ENCODE measurements around the gene MYMK.

MYMK gene, protein sequence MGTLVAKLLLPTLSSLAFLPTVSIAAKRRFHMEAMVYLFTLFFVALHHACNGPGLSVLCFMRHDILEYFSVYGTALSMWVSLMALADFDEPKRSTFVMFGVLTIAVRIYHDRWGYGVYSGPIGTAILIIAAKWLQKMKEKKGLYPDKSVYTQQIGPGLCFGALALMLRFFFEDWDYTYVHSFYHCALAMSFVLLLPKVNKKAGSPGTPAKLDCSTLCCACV

DNA sequence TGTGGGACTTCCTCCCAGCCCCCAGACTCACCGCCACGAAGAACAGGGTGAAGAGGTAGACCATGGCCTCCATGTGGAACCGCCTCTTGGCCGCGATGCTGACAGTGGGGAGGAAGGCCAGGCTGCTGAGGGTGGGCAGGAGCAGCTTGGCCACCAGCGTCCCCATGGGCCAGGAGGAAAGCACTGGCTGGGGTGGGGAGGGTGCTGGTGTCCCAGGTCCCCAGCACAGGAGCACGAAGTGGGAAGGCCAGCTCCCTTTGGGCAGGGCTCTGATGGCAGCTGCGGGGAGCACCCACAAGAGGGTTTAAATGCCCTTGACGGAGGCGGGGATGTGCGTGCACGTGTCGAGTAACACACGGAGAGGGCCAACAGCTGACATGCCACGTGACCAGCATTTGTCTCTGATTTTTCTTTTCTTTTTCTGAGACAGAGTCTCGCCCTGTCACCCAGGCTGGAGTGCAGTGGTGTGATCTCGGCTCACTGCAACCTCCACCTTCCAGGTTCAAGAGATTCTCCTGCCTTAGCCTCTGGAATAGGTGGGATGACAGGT, at the start of gene MYMK:
TSS of gene MYMK (minus strand) at position 281 of the 550 bp plus-strand sequence. CDS start at position 166, 115 bp downstream.
- no peak for DNase-seq (ENCODE audit: low read depth)
- no peak within 1 kb of the TSS for H3K4me3 ChIP-seq (ENCODE audit: low read length)
- TF ChIP-seq, protein P1, sequence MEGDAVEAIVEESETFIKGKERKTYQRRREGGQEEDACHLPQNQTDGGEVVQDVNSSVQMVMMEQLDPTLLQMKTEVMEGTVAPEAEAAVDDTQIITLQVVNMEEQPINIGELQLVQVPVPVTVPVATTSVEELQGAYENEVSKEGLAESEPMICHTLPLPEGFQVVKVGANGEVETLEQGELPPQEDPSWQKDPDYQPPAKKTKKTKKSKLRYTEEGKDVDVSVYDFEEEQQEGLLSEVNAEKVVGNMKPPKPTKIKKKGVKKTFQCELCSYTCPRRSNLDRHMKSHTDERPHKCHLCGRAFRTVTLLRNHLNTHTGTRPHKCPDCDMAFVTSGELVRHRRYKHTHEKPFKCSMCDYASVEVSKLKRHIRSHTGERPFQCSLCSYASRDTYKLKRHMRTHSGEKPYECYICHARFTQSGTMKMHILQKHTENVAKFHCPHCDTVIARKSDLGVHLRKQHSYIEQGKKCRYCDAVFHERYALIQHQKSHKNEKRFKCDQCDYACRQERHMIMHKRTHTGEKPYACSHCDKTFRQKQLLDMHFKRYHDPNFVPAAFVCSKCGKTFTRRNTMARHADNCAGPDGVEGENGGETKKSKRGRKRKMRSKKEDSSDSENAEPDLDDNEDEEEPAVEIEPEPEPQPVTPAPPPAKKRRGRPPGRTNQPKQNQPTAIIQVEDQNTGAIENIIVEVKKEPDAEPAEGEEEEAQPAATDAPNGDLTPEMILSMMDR (IDR thresholded peaks at IDR 0.05; ENCODE audit: insufficient read depth, low read depth, low read length, missing control alignments), result no peak

DNA sequence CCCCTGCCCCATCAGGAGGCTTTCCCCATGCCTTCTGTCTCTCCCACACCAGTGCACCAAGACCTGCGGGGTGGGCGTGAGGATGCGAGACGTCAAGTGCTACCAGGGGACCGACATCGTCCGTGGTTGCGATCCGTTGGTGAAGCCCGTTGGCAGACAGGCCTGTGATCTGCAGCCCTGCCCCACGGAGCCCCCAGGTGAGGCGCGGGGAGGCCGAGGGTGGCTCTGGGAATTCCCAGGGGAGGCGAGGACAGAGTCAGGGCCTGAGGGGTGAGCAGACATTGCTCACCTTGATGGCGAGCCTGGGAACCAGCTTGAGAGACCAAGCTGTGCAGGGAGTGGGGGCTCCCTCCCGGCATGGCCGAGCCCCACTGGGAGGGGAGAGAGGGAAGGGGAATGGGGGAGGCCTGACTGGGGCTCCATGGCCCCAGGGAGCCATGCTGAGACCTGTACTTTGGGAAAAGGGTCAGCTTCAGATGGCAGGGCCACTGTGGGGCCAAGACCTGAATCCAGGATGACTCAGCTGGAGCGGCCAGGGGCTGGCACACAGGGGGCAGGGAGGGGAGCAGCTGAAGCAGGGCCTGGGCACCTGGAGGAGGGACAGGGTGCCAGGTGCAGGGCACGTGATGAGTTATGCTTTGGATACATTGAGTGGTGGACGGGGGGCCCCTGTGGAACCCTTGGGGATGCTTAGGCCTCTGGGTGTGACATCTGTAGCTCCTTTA, 49.2 kb upstream of the MYMK start:
- TF ChIP-seq, protein P1 (IDR thresholded peaks at IDR 0.05; ENCODE audit: insufficient read depth, low read depth, low read length, missing control alignments), result no peak
- no peak for DNase-seq (ENCODE audit: low read depth)
- no peak overlapping the region for H3K4me3 ChIP-seq (ENCODE audit: low read length)

DNA sequence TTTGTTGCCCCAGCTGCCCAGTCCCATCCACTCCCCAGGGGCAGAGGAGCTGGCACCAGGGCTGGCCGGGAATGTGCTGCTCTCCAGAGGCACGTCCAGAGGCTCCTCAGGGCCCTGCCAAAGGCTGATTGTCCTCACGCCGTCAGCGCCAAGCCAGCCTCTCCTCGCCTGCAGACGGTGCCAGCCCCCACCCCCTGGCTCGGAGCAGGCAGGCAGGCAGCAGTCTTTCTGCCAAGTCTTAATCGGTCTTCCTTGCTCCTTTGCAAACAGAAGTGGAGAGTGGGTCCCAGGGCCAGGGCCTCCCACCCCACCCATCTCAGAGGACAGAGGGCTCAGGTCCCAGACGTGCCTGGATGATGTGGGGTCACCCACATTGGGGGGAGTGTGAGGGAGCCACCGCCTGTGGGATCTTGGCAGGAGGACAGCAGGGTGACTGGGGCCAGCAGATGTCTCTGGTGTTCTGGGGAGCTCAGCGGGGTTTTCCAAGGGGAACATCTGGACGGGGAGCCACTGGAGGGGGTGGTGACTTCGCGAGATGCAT, 48.1 kb upstream of the MYMK start:
- no peak for DNase-seq (ENCODE audit: low read depth)
- H3K4me3 ChIP-seq (ENCODE audit: low read length), result no peak overlapping the region
- TF ChIP-seq, protein P1 (IDR thresholded peaks at IDR 0.05; ENCODE audit: insufficient read depth, low read depth, low read length, missing control alignments), result no peak

DNA sequence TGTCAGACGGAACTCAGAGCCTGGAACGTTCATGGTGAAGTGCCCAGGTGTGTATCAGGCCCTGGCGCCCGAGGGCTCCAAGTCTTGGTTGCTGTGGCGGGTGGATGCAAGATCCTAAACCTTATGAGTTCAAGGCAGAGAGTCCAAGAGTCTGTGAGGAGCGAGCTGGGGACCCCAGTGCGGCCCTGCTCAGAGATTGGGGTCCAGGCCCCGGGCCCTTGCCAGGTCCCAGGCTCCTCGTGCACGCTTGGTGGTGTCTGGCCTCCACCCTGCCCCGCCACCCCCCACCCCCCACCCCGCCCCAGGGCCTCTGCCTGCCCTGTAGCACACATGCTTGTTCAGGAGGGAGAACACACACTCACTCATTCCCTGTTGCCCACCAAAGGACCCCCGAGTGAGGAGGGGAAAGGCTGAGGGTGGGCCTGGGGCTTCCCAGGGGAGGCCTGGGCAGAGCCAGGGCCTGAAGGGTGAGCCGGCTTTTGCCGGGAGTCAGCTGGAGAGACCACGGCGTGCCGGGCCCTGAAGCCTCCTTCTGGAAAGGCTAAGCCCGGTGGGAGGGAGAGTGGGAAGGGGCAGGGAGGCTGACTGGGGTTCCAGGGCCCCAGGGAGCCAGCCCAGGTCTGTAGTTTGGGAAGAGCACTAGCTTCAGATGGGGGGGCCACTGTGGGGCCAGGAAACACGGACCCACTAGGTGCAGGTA, 47.3 kb upstream of the MYMK start:
- DNase-seq (ENCODE audit: low read depth), result no peak
- TF ChIP-seq, protein P1 (IDR thresholded peaks at IDR 0.05; ENCODE audit: insufficient read depth, low read depth, low read length, missing control alignments), result no peak
- H3K4me3 ChIP-seq (ENCODE audit: low read length), result no peak overlapping the region

DNA sequence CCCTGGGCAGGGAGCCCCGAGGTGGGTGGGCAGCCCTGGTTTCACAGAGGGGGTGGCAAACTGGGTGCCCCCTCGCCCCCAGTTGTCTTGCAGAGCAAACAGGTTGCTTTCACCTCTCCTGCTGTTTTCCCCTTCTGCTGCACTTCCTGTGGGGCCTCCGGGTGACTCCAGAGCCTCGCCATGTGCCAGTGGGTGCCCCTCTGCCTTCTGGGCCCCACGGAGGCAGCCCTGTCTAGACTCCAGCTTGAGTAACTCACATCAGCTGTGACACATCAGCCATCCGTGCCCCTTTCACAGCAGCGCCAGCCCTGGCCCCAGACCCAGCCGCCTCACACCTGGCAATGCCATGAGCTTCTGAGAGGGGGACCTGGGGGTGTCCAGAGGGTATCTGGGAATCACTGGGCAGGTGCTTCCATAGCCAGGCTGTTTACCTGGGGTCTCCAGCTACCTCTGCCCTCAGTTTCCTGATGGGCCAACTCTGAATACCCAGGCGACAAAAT, 46.7 kb upstream of the MYMK start:
- no peak overlapping the region for H3K4me3 ChIP-seq (ENCODE audit: low read length)
- DNase-seq (ENCODE audit: low read depth), result no peak
- TF ChIP-seq, protein P1 (IDR thresholded peaks at IDR 0.05; ENCODE audit: insufficient read depth, low read depth, low read length, missing control alignments), result no peak

DNA sequence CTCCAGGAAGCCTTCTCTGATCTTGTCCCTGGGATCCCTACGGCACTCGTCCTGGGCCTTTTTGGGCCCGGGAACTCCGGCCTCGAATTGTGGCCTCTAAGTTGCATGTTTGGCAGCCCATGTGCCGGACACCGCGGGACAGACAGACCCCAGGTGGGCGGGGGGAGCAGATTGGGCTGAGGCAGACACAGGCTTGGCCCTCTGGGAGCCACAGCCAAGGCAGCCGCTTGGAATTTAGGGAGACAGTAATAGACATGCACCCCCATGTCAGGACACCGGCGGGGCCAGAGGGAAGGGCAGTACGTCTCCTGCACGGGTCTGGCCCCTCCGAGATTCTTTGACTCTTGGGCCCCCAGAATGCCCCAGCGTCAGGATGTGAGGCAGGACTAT, 45.9 kb upstream of the MYMK start:
- no peak overlapping the region for H3K4me3 ChIP-seq (ENCODE audit: low read length)
- DNase-seq (ENCODE audit: low read depth), result no peak
- TF ChIP-seq, protein P1 (IDR thresholded peaks at IDR 0.05; ENCODE audit: insufficient read depth, low read depth, low read length, missing control alignments), result no peak
